Upper lobe of left lung (tissue), 4 donors: Measurements from ENCODE around the gene CXXC4.

ENCODE experiments used
- CTCF ChIP-seq, 6 experiments: fragments of 450-650 bp in 4 of 6; fragments of 200-600 bp in 2 of 6; sonication (generic) in 2 of 6; IDR thresholded peaks; one replicate each; pipeline ENCODE4 v1.5.1; 2016 to 2019; ENCODE audit warnings: antibody characterized with exemption in 6 of 6
- EP300 ChIP-seq, 4 donors: sonication (generic); formaldehyde crosslinking; IDR thresholded peaks; one replicate each; pipeline ENCODE4 v1.5.1; 2017; ENCODE audit warnings: antibody characterized with exemption in 4 of 4, control low read depth in 2 of 4
- POLR2A ChIP-seq, 4 donors: fragments of 450-650 bp; IDR thresholded peaks; one replicate each; pipeline ENCODE4 v1.5.1; 2016 to 2017; ENCODE audit warnings: antibody characterized with exemption in 4 of 4, mild to moderate bottlenecking in 2 of 4
- POLR2AphosphoS5 ChIP-seq, 2 donors: sonication (generic); formaldehyde crosslinking; IDR thresholded peaks; one replicate each; pipeline ENCODE4 v1.5.1; 2017; ENCODE audit warnings: antibody characterized with exemption in 2 of 2

- TF ChIP-seq CTCF (IDR thresholded peaks at IDR 0.05) (no peak), POLR2AphosphoS5 (IDR thresholded peaks at IDR 0.05) (no peak), POLR2A (IDR thresholded peaks at IDR 0.05) (no peak), EP300 (IDR thresholded peaks at IDR 0.05) (no peak)
Observed at GRCh38 chr4:104532677-104533076, 38.0 kb upstream of the CXXC4 start.
